Neural progenitor cell (in vitro differentiated cells): ENCODE data around the gene EPB41L4B. TPM values are rescaled to one million over a fixed set of nuclear protein-coding genes. Genes with fewer than 3 reads are reported as not detected.

ENCODE experiments used
- DNase-seq: peaks from one replicate; pipeline ENCODE4 v3.0.0-alpha.2; 2016; ENCODE audit warnings: low spot score
- H2AFZ ChIP-seq: fragments of 200-600 bp; sonication (generic); replicated peaks from 2 replicates; pipeline ENCODE4 v1.6.1; 2016; ENCODE audit warnings: antibody characterized with exemption
- H3F3A ChIP-seq: fragments of 200-600 bp; sonication (generic); 2 replicates; pipeline ENCODE4 v1.6.1; 2016; ENCODE audit warnings: antibody characterized with exemption, low read depth
- H3K27ac ChIP-seq: fragments of 200-600 bp; sonication (generic); 2 replicates; pipeline ENCODE4 v1.5.1; 2016; ENCODE audit warnings: mild to moderate bottlenecking
- H3K27me3 ChIP-seq: fragments of 200-600 bp; sonication (generic); 2 replicates; pipeline ENCODE4 v1.6.1; 2016; ENCODE audit warnings: mild to moderate bottlenecking, moderate library complexity
- H3K36me3 ChIP-seq: fragments of 200-600 bp; sonication (generic); 2 replicates; pipeline ENCODE4 v1.5.1; 2016
- H3K4me1 ChIP-seq: fragments of 200-600 bp; sonication (generic); 2 replicates; pipeline ENCODE4 v1.6.1; 2016; ENCODE audit warnings: mixed run types
- H3K4me2 ChIP-seq: fragments of 200-600 bp; sonication (generic); 2 replicates; pipeline ENCODE4 v1.6.1; 2016
- H3K4me3 ChIP-seq: fragments of 200-600 bp; sonication (generic); 2 replicates; pipeline ENCODE4 v1.5.1; 2016
- H3K79me2 ChIP-seq: fragments of 200-600 bp; sonication (generic); 2 replicates; pipeline ENCODE4 v1.6.1; 2016; ENCODE audit warnings: low read depth
- H3K9ac ChIP-seq: fragments of 200-600 bp; sonication (generic); 2 replicates; pipeline ENCODE4 v1.6.1; 2016
- H3K9me3 ChIP-seq: fragments of 200-600 bp; sonication (generic); 2 replicates; pipeline ENCODE4 v1.5.1; 2016; ENCODE audit warnings: low read depth
- H4K20me1 ChIP-seq: fragments of 200-600 bp; sonication (generic); 2 replicates; pipeline ENCODE4 v1.6.1; 2016; ENCODE audit warnings: low read depth
- H3K27ac Mint-ChIP-seq: 3 replicates; pipeline ENCODE4 v1.8.0; 2021; ENCODE audit warnings: mixed read lengths
- H3K27me3 Mint-ChIP-seq: 2 replicates; pipeline ENCODE4 v1.8.0; 2022; ENCODE audit warnings: low read depth, mild to moderate bottlenecking, inconsistent platforms, moderate library complexity, mixed read lengths; ENCODE audit not compliant: insufficient read depth
- H3K36me3 Mint-ChIP-seq: 3 replicates; pipeline ENCODE4 v1.8.0; 2021; ENCODE audit warnings: mixed read lengths
- H3K4me1 Mint-ChIP-seq: 3 replicates; pipeline ENCODE4 v1.8.0; 2021; ENCODE audit warnings: mixed read lengths
- H3K4me3 Mint-ChIP-seq: 3 replicates; pipeline ENCODE4 v1.8.0; 2021; ENCODE audit warnings: mild to moderate bottlenecking, moderate library complexity, mixed read lengths
- H3K9me3 Mint-ChIP-seq: 3 replicates; pipeline ENCODE4 v1.8.0; 2020; ENCODE audit warnings: mixed read lengths
- EZH2 ChIP-seq: fragments of 200-600 bp; sonication (generic); IDR thresholded peaks from 2 replicates; pipeline ENCODE4 v1.6.1; 2017; ENCODE audit warnings: antibody characterized with exemption, mild to moderate bottlenecking, moderate library complexity
- EZH2phosphoT487 ChIP-seq: fragments of 200-600 bp; sonication (generic); IDR thresholded peaks from 2 replicates; pipeline ENCODE4 v1.6.1; 2017; ENCODE audit warnings: antibody characterized with exemption
- total RNA-seq: library from RNA; depleted of rRNA; stranded (reverse); fragments of >200 nt; gene quantifications from 2 replicates; pipeline ENCODE4 v1.2.3, GENCODE V29; 2015; ENCODE audit warnings: low replicate concordance
- TF ChIP-seq, protein P1 (sequence below): fragments of 200-600 bp; sonication (generic); IDR thresholded peaks from 2 replicates; pipeline ENCODE4 v1.5.1; 2017; ENCODE audit warnings: antibody characterized with exemption, mild to moderate bottlenecking

Gene EPB41L4B
- total RNA-seq, 1 donor from 2014 or later, result 6.2 TPM

DNA sequence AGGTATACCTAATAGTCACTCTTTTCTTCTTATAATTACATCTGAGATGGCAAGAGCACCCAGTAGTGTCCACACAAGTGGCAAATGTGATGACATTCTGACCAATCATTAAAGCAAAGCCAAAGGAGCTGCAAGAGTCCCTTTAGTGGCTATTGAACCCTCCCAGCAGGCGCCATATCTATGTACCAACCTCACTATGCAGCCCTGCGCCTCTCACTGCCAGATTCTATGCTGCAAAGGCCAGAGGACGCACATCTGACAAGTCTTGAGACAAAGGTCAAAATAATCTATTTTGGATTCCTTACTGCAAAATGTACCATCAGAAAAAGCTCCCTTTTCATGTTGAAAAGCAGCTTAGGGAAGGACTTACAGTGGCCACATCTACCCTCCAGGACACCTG lies 47.0 kb downstream of the EPB41L4B start:
- Mint-ChIP-seq H3K36me3 (no peaks in the 10 kb centered on the region), H3K27ac (no peak overlapping the region), H3K27me3 (peaks cover 4% of the 10 kb centered on the region), H3K4me3 (no peak overlapping the region), H3K4me1 (peaks cover 5% of the 10 kb centered on the region), H3K9me3 (peaks cover 6% of the 10 kb centered on the region)
- Histone ChIP-seq H3K9me3 (no peaks in the 10 kb centered on the region), H3K27me3 (no peaks in the 10 kb centered on the region), H2AFZ (no peak overlapping the region), H3K36me3 (no peaks in the 10 kb centered on the region), H3K79me2 (no peaks in the 10 kb centered on the region), H4K20me1 (no peaks in the 10 kb centered on the region), H3K4me3 (no peak overlapping the region), H3K4me1 (no peaks in the 10 kb centered on the region), H3K9ac (no peak overlapping the region), H3K4me2 (no peak overlapping the region), H3F3A (no peaks in the 10 kb centered on the region), H3K27ac (no peak overlapping the region)
- DNase-seq, result no peak
- TF ChIP-seq EZH2, result no peak
- TF ChIP-seq, protein P1, sequence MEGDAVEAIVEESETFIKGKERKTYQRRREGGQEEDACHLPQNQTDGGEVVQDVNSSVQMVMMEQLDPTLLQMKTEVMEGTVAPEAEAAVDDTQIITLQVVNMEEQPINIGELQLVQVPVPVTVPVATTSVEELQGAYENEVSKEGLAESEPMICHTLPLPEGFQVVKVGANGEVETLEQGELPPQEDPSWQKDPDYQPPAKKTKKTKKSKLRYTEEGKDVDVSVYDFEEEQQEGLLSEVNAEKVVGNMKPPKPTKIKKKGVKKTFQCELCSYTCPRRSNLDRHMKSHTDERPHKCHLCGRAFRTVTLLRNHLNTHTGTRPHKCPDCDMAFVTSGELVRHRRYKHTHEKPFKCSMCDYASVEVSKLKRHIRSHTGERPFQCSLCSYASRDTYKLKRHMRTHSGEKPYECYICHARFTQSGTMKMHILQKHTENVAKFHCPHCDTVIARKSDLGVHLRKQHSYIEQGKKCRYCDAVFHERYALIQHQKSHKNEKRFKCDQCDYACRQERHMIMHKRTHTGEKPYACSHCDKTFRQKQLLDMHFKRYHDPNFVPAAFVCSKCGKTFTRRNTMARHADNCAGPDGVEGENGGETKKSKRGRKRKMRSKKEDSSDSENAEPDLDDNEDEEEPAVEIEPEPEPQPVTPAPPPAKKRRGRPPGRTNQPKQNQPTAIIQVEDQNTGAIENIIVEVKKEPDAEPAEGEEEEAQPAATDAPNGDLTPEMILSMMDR, result no peak

GRCh38 chr9:109272745-109273144 lies 48.1 kb downstream of the EPB41L4B start:
- Histone ChIP-seq H3K4me2 (no peak overlapping the region), H3K27me3 (no peaks in the 10 kb centered on the region), H3K27ac (no peak overlapping the region), H3K4me3 (no peak overlapping the region), H3K4me1 (no peaks in the 10 kb centered on the region), H3K79me2 (no peaks in the 10 kb centered on the region), H3F3A (no peaks in the 10 kb centered on the region), H3K9me3 (no peaks in the 10 kb centered on the region), H2AFZ (no peak overlapping the region), H3K9ac (no peak overlapping the region), H4K20me1 (no peaks in the 10 kb centered on the region), H3K36me3 (no peaks in the 10 kb centered on the region)
- no peak for TF ChIP-seq EZH2phosphoT487
- TF ChIP-seq, protein P1, result no peak
- no peak for TF ChIP-seq EZH2
- no peak overlapping the region for H3K4me3 Mint-ChIP-seq
- no peaks in the 10 kb centered on the region for H3K36me3 Mint-ChIP-seq
- peaks cover 4% of the 10 kb centered on the region for H3K27me3 Mint-ChIP-seq
- no peak overlapping the region for H3K27ac Mint-ChIP-seq
- no peaks in the 10 kb centered on the region for H3K9me3 Mint-ChIP-seq
- peaks cover 5% of the 10 kb centered on the region for H3K4me1 Mint-ChIP-seq
- no peak for DNase-seq

- DNase-seq, result no peak
- Histone ChIP-seq H3K4me2 (no peak overlapping the region), H3K9me3 (no peaks in the 10 kb centered on the region), H3K27ac (no peak overlapping the region), H2AFZ (no peak overlapping the region), H3F3A (no peaks in the 10 kb centered on the region), H3K36me3 (no peaks in the 10 kb centered on the region), H3K4me1 (no peaks in the 10 kb centered on the region), H3K79me2 (no peaks in the 10 kb centered on the region), H4K20me1 (no peaks in the 10 kb centered on the region), H3K27me3 (no peaks in the 10 kb centered on the region), H3K9ac (no peak overlapping the region), H3K4me3 (no peak overlapping the region)
- H3K4me1 Mint-ChIP-seq, result peaks cover 5% of the 10 kb centered on the region
- H3K27me3 Mint-ChIP-seq, result peaks cover 4% of the 10 kb centered on the region
- no peak overlapping the region for H3K4me3 Mint-ChIP-seq
- H3K27ac Mint-ChIP-seq, result no peak overlapping the region
- H3K9me3 Mint-ChIP-seq, result peaks cover 5% of the 10 kb centered on the region
- TF ChIP-seq EZH2phosphoT487, result no peak
- TF ChIP-seq, protein P1, result no peak
- TF ChIP-seq EZH2, result no peak
- no peaks in the 10 kb centered on the region for H3K36me3 Mint-ChIP-seq
Measured at GRCh38 chr9:109272045-109272444, 48.8 kb downstream of the EPB41L4B start.
